A549 (cell line): ENCODE results near the gene APBB2. TPM values are rescaled to one million over a fixed set of nuclear protein-coding genes. Genes with fewer than 3 reads are reported as not detected.

Source experiments
- ATAC-seq, 2 experiments: fragments of 200-7000 bp in 1 of 2; fragments of >200 bp in 1 of 2; cut with Nextera tagmentation in 1 of 2; cut with Tn5 transposase in 1 of 2; 3 replicates each; pipeline versions ENCODE4 v1.8.0 to v1.9.1; 2018 to 2020; ENCODE audit warnings: mild to moderate bottlenecking in 1 of 2, moderate library complexity in 1 of 2
- CTCF ChIA-PET: fragments of 300-600 bp; sonication (Branson Sonifier 250); formaldehyde crosslinking; extraction: SDS; loops from one replicate; lab custom pipeline; 2021; ENCODE audit warnings: antibody characterized with exemption, inconsistent platforms; lab: Yijun Ruan, JAX
- POLR2A ChIA-PET: fragments of 350-600 bp; formaldehyde crosslinking; extraction: SDS; loops from one replicate; lab custom pipeline; 2021; ENCODE audit warnings: antibody characterized with exemption, inconsistent platforms; lab: Yijun Ruan, JAX
- DNase-seq, 2 experiments: peaks; one replicate each; pipeline versions ENCODE4 v3.0.0 to v3.0.0-alpha.2; 2011 to 2016; ENCODE audit warnings: low read depth in 1 of 2, low spot score in 1 of 2
- FAIRE-seq: peaks from 2 replicates; lab custom pipeline; 2011; peaks lifted over from hg19 to GRCh38; lab: Jason Lieb, UNC
- H3K27ac ChIP-seq, 2 experiments: fragments of >200 bp; sonication (Bioruptor Twin); formaldehyde crosslinking; 3 replicates each; pipeline ENCODE4 v1.5.1; 2016 to 2017
- H3K4me1 ChIP-seq: fragments of >200 bp; sonication (Bioruptor Twin); formaldehyde crosslinking; 3 replicates; pipeline ENCODE4 v1.6.1; 2016
- H3K4me2 ChIP-seq: fragments of >200 bp; sonication (Bioruptor Twin); formaldehyde crosslinking; 3 replicates; pipeline ENCODE4 v1.6.1; 2016
- H3K4me3 ChIP-seq: fragments of >200 bp; sonication (Bioruptor Twin); formaldehyde crosslinking; 3 replicates; pipeline ENCODE4 v1.5.1; 2016
- H3K9me3 ChIP-seq: fragments of >200 bp; sonication (Bioruptor Twin); formaldehyde crosslinking; 3 replicates; pipeline ENCODE4 v1.6.1; 2016
- CBX2 ChIP-seq: fragments of 200-600 bp; sonication (generic); IDR thresholded peaks from 2 replicates; pipeline ENCODE4 v1.6.1; 2016; ENCODE audit warnings: low read depth, mild to moderate bottlenecking, borderline replicate concordance
- CHD4 ChIP-seq: fragments of 200-600 bp; sonication (generic); IDR thresholded peaks from 2 replicates; pipeline ENCODE4 v1.6.1; 2016; ENCODE audit warnings: antibody characterized with exemption, mild to moderate bottlenecking, borderline replicate concordance
- CTCF ChIP-seq: fragments of >200 bp; sonication (Bioruptor Twin); formaldehyde crosslinking; IDR thresholded peaks from 3 replicates; pipeline ENCODE4 v1.5.1; 2016
- EHF ChIP-seq: fragments of 250-450 bp; sonication (Bioruptor Pico); IDR thresholded peaks from 2 replicates; pipeline ENCODE4 v1.5.0; 2020; ENCODE audit warnings: mild to moderate bottlenecking
- ELK1 ChIP-seq: fragments of 150-350 bp; IDR thresholded peaks from 2 replicates; pipeline ENCODE4 v1.6.1; 2014; ENCODE audit warnings: low read depth, mild to moderate bottlenecking, low read length
- FOSB ChIP-seq: fragments of 250-450 bp; sonication (Bioruptor Pico); IDR thresholded peaks from 2 replicates; pipeline ENCODE4 v1.5.0; 2020; ENCODE audit warnings: mild to moderate bottlenecking, moderate library complexity
- FOSL2 ChIP-seq, 2 experiments: fragments of 450-650 bp in 1 of 2; fragments of >200 bp in 1 of 2; sonication (Bioruptor Twin) in 1 of 2; formaldehyde crosslinking; IDR thresholded peaks; 2 replicates each; pipeline versions ENCODE4 v1.5.0 to v1.6.1; 2016 to 2020; ENCODE audit warnings: mild to moderate bottlenecking in 1 of 2, moderate library complexity in 1 of 2
- GATA3 ChIP-seq: IDR thresholded peaks from 2 replicates; pipeline ENCODE4 v1.6.1; 2012; ENCODE audit warnings: borderline replicate concordance
- HDAC2 ChIP-seq: fragments of 200-600 bp; sonication (generic); IDR thresholded peaks from 2 replicates; pipeline ENCODE4 v1.6.1; 2016
- HES2 ChIP-seq: fragments of >200 bp; sonication (Bioruptor Twin); formaldehyde crosslinking; IDR thresholded peaks from 2 replicates; pipeline ENCODE4 v1.6.1; 2016
- HOXA7 ChIP-seq: fragments of 250-450 bp; sonication (Bioruptor Pico); IDR thresholded peaks from 2 replicates; pipeline ENCODE4 v1.5.0; 2020; ENCODE audit warnings: mild to moderate bottlenecking, moderate library complexity
- HOXB5 ChIP-seq: fragments of 250-450 bp; sonication (Bioruptor Pico); IDR thresholded peaks from 2 replicates; pipeline ENCODE4 v1.5.0; 2020; ENCODE audit warnings: mild to moderate bottlenecking, moderate library complexity
- JUNB ChIP-seq: fragments of >200 bp; sonication (Bioruptor Twin); formaldehyde crosslinking; IDR thresholded peaks from 2 replicates; pipeline ENCODE4 v1.6.1; 2016
- MAFK ChIP-seq: fragments of 450-650 bp; IDR thresholded peaks from 2 replicates; pipeline ENCODE4 v1.6.1; 2014; ENCODE audit not compliant: partially characterized antibody
- PHF8 ChIP-seq: fragments of 200-600 bp; sonication (generic); IDR thresholded peaks from 2 replicates; pipeline ENCODE4 v1.6.1; 2016; ENCODE audit warnings: low read depth, mild to moderate bottlenecking, antibody characterized with exemption, moderate library complexity, borderline replicate concordance
- RAD21 ChIP-seq, 2 experiments: fragments of >200 bp in 1 of 2; sonication (Bioruptor Twin) in 1 of 2; formaldehyde crosslinking in 1 of 2; IDR thresholded peaks in 1 of 2; conservative IDR thresholded peaks in 1 of 2; 2 replicates in 1 of 2; 3 replicates in 1 of 2; pipeline ENCODE4 v1.6.1; 2012 to 2018; ENCODE audit warnings: inconsistent platforms in 1 of 2
- RARB ChIP-seq: fragments of 250-450 bp; sonication (Bioruptor Pico); IDR thresholded peaks from 2 replicates; pipeline ENCODE4 v1.8.0; 2021; ENCODE audit warnings: mild to moderate bottlenecking, moderate library complexity
- REST ChIP-seq: fragments of 200-600 bp; sonication (generic); IDR thresholded peaks from 2 replicates; pipeline ENCODE4 v1.6.1; 2016; ENCODE audit warnings: antibody characterized with exemption, mild to moderate bottlenecking, moderate library complexity
- SMC3 ChIP-seq: fragments of >200 bp; sonication (Bioruptor Twin); formaldehyde crosslinking; IDR thresholded peaks from 3 replicates; pipeline ENCODE4 v1.6.1; 2018; ENCODE audit warnings: inconsistent platforms
- SREBF2 ChIP-seq: fragments of 450-650 bp; IDR thresholded peaks from 2 replicates; pipeline ENCODE4 v1.6.1; 2014; ENCODE audit warnings: mild to moderate bottlenecking, moderate library complexity
- TFCP2L1 ChIP-seq: fragments of 250-450 bp; sonication (Bioruptor Pico); IDR thresholded peaks from 2 replicates; pipeline ENCODE4 v1.5.0; 2021; ENCODE audit warnings: mild to moderate bottlenecking
- TP53 ChIP-seq: fragments of 250-450 bp; sonication (Bioruptor Pico); IDR thresholded peaks from 2 replicates; pipeline ENCODE4 v1.5.0; 2021; ENCODE audit warnings: mild to moderate bottlenecking, moderate library complexity
- ZC3H11A ChIP-seq: fragments of 450-650 bp; IDR thresholded peaks from 2 replicates; pipeline ENCODE4 v1.6.1; 2014; ENCODE audit warnings: antibody characterized with exemption, mild to moderate bottlenecking
- WGBS: methylation state at CpG from one replicate; pipeline ENCODE4 v1.1.6; 2017; ENCODE audit errors: missing lambda C conversion rate; 5-methylcytosine and 5-hydroxymethylcytosine counted together
- polyA plus RNA-seq, 4 experiments: library from polyadenylated mRNA; depleted of rRNA in 3 of 4; stranded (reverse); fragments of >200 nt; fragmentation: RNase III in 1 of 4; extraction: RNeasy Plus Mini Kit Qiagen cat#74134 plus additional on column Dnase treatment in 1 of 4; gene quantifications; 2 replicates in 3 of 4; 3 replicates in 1 of 4; pipeline ENCODE4 v1.2.3, GENCODE V29; 2011 to 2017

Gene APBB2
- polyA plus RNA-seq, 2 of the 4 experiments (the other 2 are of a cell fraction) = 8.3 to 31.9 TPM

- TF ChIP-seq REST = no peak
Observed at GRCh38 chr4:41218703-41219102, 4.4 kb upstream of the APBB2 start (continued).

- no peak for ATAC-seq
- TF ChIP-seq ELK1 = no peak
- no peak for TF ChIP-seq SREBF2
- TF ChIP-seq CBX2 = no peak
- TF ChIP-seq TP53 = no peak
- TF ChIP-seq HOXA7 (CRISPR knock-in tag) = no peak
- no peak for TF ChIP-seq FOSB (CRISPR knock-in tag)
- no peak for TF ChIP-seq FOSL2 (IDR thresholded peaks at IDR 0.05)
- no peak for TF ChIP-seq FOSL2 (CRISPR knock-in tag; IDR thresholded peaks at IDR 0.05)
- TF ChIP-seq RAD21 (conservative IDR thresholded peaks at IDR 0.05 in 1 of 2, IDR thresholded peaks at IDR 0.05 in 1 of 2) = no peak
- peak overlapping the region; percentile 83; the same call in 2 of the 3 replicates for H3K4me2 ChIP-seq
- 95% methylated on average over 2 of the region's 2 CpGs for WGBS
- H3K9me3 ChIP-seq = no peaks in the 10 kb centered on the region
- peak overlapping the region; percentile 92 to 95; a peak in 3 of 6 replicates for H3K27ac ChIP-seq
- no peak overlapping the region for H3K4me3 ChIP-seq
- ChIA-PET CTCF (interaction anchor here (1.4 to 9.8 kb wide), 3 partner anchors 289 to 306 kb away, joined by 3 to 135 read pairs (median 4); no protein-coding TSS in a partner anchor), POLR2A (interaction anchor here (1.3 to 4.6 kb wide), 3 partner anchors 40 to 309 kb away, joined by 4 to 72 read pairs (median 5); partner anchors contain the start of gene UCHL1)
- no peak for FAIRE-seq
- DNase-seq = no peak
- peaks cover 18% of the 10 kb centered on the region; the same call in 2 of the 3 replicates for H3K4me1 ChIP-seq
Observed at GRCh38 chr4:41217374-41217773, 3.0 kb upstream of the APBB2 start.

- no peak for DNase-seq
- peak overlapping the region; percentile 60 for H3K4me3 ChIP-seq
- POLR2A ChIA-PET = interaction anchor here (1.3 to 4.6 kb wide), 3 partner anchors 41 to 308 kb away, joined by 4 to 72 read pairs (median 5); partner anchors contain the start of gene UCHL1
Observed at GRCh38 chr4:41217020-41217333, 2.6 kb upstream of the APBB2 start.

GRCh38 chr4:41216294-41217019 is 2.1 kb upstream of the APBB2 start:
- ChIA-PET POLR2A (interaction anchor here (0.6 to 4.6 kb wide), 7 partner anchors 27 to 719 kb away, joined by 4 to 72 read pairs (median 6); partner anchors contain the start of genes TMEM33 and UCHL1), CTCF (interaction anchor here (0.5 to 9.8 kb wide), 13 partner anchors 9 to 319 kb away, joined by 3 to 135 read pairs (median 4); no protein-coding TSS in a partner anchor)
- Histone ChIP-seq H3K27ac (peak overlapping the region; percentile 92 to 95), H3K4me2 (peak overlapping the region; percentile 90), H3K4me1 (peaks cover 23% of the 10 kb centered on the region; the same call in 2 of the 3 replicates), H3K4me3 (peak overlapping the region; percentile 60), H3K9me3 (no peaks in the 10 kb centered on the region)
- WGBS = 14% methylated on average over 18 of the region's 59 CpGs
- no peak for FAIRE-seq
- DNase-seq = peak; percentile 81 to 87
- peak; percentile 63 to 71 for ATAC-seq
- TF ChIP-seq HOXB5 (CRISPR knock-in tag) (0 out of 2 replicates have a peak, but pooled peaks have one; percentile 20), TFCP2L1 (no peak), EHF (no peak), PHF8 (peak; percentile 54), JUNB (no peak), ZC3H11A (no peak), HES2 (no peak), HDAC2 (no peak), CHD4 (no peak), SMC3 (peak; percentile 50; the same call in 2 of the 3 replicates), CTCF (0 out of 3 replicates have a peak, but pooled peaks have one; percentile 23), RARB (CRISPR knock-in tag) (no peak), CBX2 (no peak), GATA3 (peak; percentile 32; the same call in 1 of the 2 replicates)

More at GRCh38 chr4:41217020-41217333, 2.6 kb upstream of the APBB2 start:
- peak overlapping the region; percentile 92 to 95 for H3K27ac ChIP-seq
- no peak for ATAC-seq
- no peak for FAIRE-seq
- TF ChIP-seq MAFK = peak; percentile 71
- TF ChIP-seq EHF = no peak
- TF ChIP-seq, all 56 proteins: peak for 1
- peaks cover 22% of the 10 kb centered on the region; the same call in 2 of the 3 replicates for H3K4me1 ChIP-seq
- H3K9me3 ChIP-seq = no peaks in the 10 kb centered on the region
- CTCF ChIA-PET = interaction anchor here (0.7 to 9.8 kb wide), 9 partner anchors 63 to 319 kb away, joined by 3 to 135 read pairs (median 4); no protein-coding TSS in a partner anchor
- peak overlapping the region; percentile 83 for H3K4me2 ChIP-seq
- 14% methylated on average over 2 of the region's 2 CpGs for WGBS
